Measurements from ENCODE around the gene RFX2. TPM values are rescaled to one million over a fixed set of nuclear protein-coding genes. Genes with fewer than 3 reads are reported as not detected.

Gene RFX2
- total and polyA plus RNA-seq, 9 of the 15 experiments (the other 6 are each of a cell fraction or from before 2014, with no cell fraction given) = 3.6 to 18.7 (median 8.7) TPM

GRCh38 chr19:6041991-6042481 lies 68.3 kb downstream of the RFX2 start:
- CTCF ChIA-PET (ENCODE audit: low intra/inter-chr PET ratio) = no interaction called here
- no peak for DNase-seq (ENCODE audit: extremely low read depth in 1 of 4, low spot score in 3 of 4)
- BruUV-seq (replicated peaks) = no TSS peak
- Histone ChIP-seq H3K9me1 (ENCODE audit: control insufficient read depth, insufficient read depth, low read length) (no peaks in the 10 kb centered on the region), H3K9ac (ENCODE audit: insufficient read depth in 1 of 2, low read depth in 2 of 2, low read length in 2 of 2) (no peak overlapping the region), H3K9me3 (replicated peaks; ENCODE audit: control insufficient read depth, insufficient read depth, low read depth, low read length) (no peaks in the 10 kb centered on the region), H3K79me2 (ENCODE audit: control insufficient read depth, insufficient read depth, low read length) (no peaks in the 10 kb centered on the region), H3K4me3 (no peak overlapping the region), H3K27ac (ENCODE audit: extremely low read depth, low read depth, low read length) (no peak overlapping the region), H3K4me1 (replicated peaks in 1 of 2; ENCODE audit: control insufficient read depth in 2 of 2, insufficient read depth in 2 of 2, low read length in 2 of 2) (peaks cover 0 to 5% of the 10 kb centered on the region in 2 experiments; a peak in 1 of 5 replicates), H4K20me1 (replicated peaks; ENCODE audit: control insufficient read depth, insufficient read depth, low read length) (no peaks in the 10 kb centered on the region), H3K4me2 (ENCODE audit: insufficient read depth, low read length) (no peak overlapping the region), H3K27me3 (ENCODE audit: control insufficient read depth in 2 of 2, insufficient read depth in 2 of 2, low read length in 2 of 2) (no peaks in the 10 kb centered on the region), H2AFZ (ENCODE audit: low read depth, low read length) (no peak overlapping the region), H3K36me3 (ENCODE audit: control insufficient read depth, insufficient read depth, low read length) (no peaks in the 10 kb centered on the region)
- POLR2A ChIA-PET = interaction anchor here (0.6 kb wide), 2 partner anchors 76 to 208 kb away, joined by 3 read pairs; no protein-coding TSS in a partner anchor
- intact Hi-C loops (cut with micrococcal nuclease) = loop anchor here (10.0 kb wide), 1 partner anchor 823 kb away; no protein-coding TSS in a partner anchor
- WGBS (ENCODE audit: insufficient coverage, low coverage, missing lambda C conversion rate) = 82% methylated on average over 27 of the region's 27 CpGs
- no peak for FAIRE-seq
- TF ChIP-seq KHSRP (IDR thresholded peaks at IDR 0.05) (no peak), STAT5B (CRISPR knock-in tag; IDR thresholded peaks at IDR 0.05) (no peak)
- no peak for ATAC-seq
- in situ Hi-C loops (cut with MboI) = no loop called here

- TF ChIP-seq RBM15 (IDR thresholded peaks at IDR 0.05; ENCODE audit: insufficient read depth, low read length) (no peak), ZFP36 (IDR thresholded peaks at IDR 0.05; ENCODE audit: low read depth, low read length, partially characterized antibody) (no peak), GATAD2A (IDR thresholded peaks at IDR 0.05) (no peak)
- no peak overlapping the region for H3K4me3 ChIP-seq
- H3K27me3 ChIP-seq (ENCODE audit: control insufficient read depth in 2 of 2, insufficient read depth in 2 of 2, low read length in 2 of 2) = no peaks in the 10 kb centered on the region
- no TSS peak for BruUV-seq (replicated peaks)
- ChIA-PET POLR2A (interaction anchor here (0.8 kb wide), 1 partner anchor 126 kb away, joined by 3 read pairs; no protein-coding TSS in a partner anchor), CTCF (ENCODE audit: low intra/inter-chr PET ratio) (interaction anchor here (0.7 kb wide), 1 partner anchor 19 kb away, joined by 4 read pairs; no protein-coding TSS in a partner anchor)
- FAIRE-seq = no peak
- ATAC-seq = no peak
- no peaks in the 10 kb centered on the region for H3K36me3 ChIP-seq (ENCODE audit: control insufficient read depth, insufficient read depth, low read length)
- WGBS (ENCODE audit: insufficient coverage, low coverage, missing lambda C conversion rate) = 68% methylated on average over 5 of the region's 5 CpGs
- no peaks in the 10 kb centered on the region for H4K20me1 ChIP-seq (replicated peaks; ENCODE audit: control insufficient read depth, insufficient read depth, low read length)
- intact Hi-C loops (cut with micrococcal nuclease) (loop anchor here (10.0 kb wide), 1 partner anchor 824 kb away; no protein-coding TSS in a partner anchor), in situ Hi-C loops (cut with MboI) (no loop called here)
- H3K9ac ChIP-seq (ENCODE audit: insufficient read depth in 1 of 2, low read depth in 2 of 2, low read length in 2 of 2) = no peak overlapping the region
- H2AFZ ChIP-seq (ENCODE audit: low read depth, low read length) = no peak overlapping the region
- peaks cover 0 to 5% of the 10 kb centered on the region in 2 experiments; a peak in 1 of 5 replicates for H3K4me1 ChIP-seq (replicated peaks in 1 of 2; ENCODE audit: control insufficient read depth in 2 of 2, insufficient read depth in 2 of 2, low read length in 2 of 2)
- H3K79me2 ChIP-seq (ENCODE audit: control insufficient read depth, insufficient read depth, low read length) = no peaks in the 10 kb centered on the region
- H3K4me2 ChIP-seq (ENCODE audit: insufficient read depth, low read length) = no peak overlapping the region
- H3K9me1 ChIP-seq (ENCODE audit: control insufficient read depth, insufficient read depth, low read length) = no peaks in the 10 kb centered on the region
- H3K9me3 ChIP-seq (replicated peaks; ENCODE audit: control insufficient read depth, insufficient read depth, low read depth, low read length) = no peaks in the 10 kb centered on the region
- DNase-seq (ENCODE audit: extremely low read depth in 1 of 4, low spot score in 3 of 4) = no peak
- H3K27ac ChIP-seq (ENCODE audit: extremely low read depth, low read depth, low read length) = no peak overlapping the region
These were observed 69.2 kb downstream of the RFX2 start for GRCh38 chr19:6041071-6041470.
